Lung (tissue), 12 donors: ENCODE data around the gene TBC1D2. TPM values are rescaled to one million over a fixed set of nuclear protein-coding genes. Genes with fewer than 3 reads are reported as not detected.

Source experiments
- ATAC-seq: fragments of 200-7000 bp; cut with Tn5 transposase; one replicate; pipeline ENCODE4 v1.9.1; 2020; ENCODE audit warnings: moderate number of reproducible peaks; ENCODE audit not compliant: insufficient read depth, low FRiP score
- DNase-seq, 3 donors: peaks; one replicate each; pipeline ENCODE4 v3.0.0-alpha.2; 2013 to 2017
- H3K27ac ChIP-seq, 2 donors: one replicate each; pipeline ENCODE4 v1.5.1; 2013; ENCODE audit warnings: mild to moderate bottlenecking in 2 of 2, moderate library complexity in 2 of 2, control low read depth in 1 of 2, inconsistent platforms in 1 of 2, low read depth in 1 of 2, low read length in 1 of 2
- H3K27me3 ChIP-seq, 3 donors: one replicate each; pipeline ENCODE4 v1.5.1; 2013; ENCODE audit warnings: low read length in 2 of 3; ENCODE audit not compliant: control insufficient read depth in 3 of 3, insufficient read depth in 3 of 3
- H3K36me3 ChIP-seq, 4 donors: one replicate each; pipeline ENCODE4 v1.5.1; 2013; ENCODE audit warnings: low read length in 4 of 4, mild to moderate bottlenecking in 1 of 4, moderate library complexity in 1 of 4; ENCODE audit not compliant: control insufficient read depth in 4 of 4, insufficient read depth in 4 of 4
- H3K4me1 ChIP-seq, 5 donors: one replicate each; pipeline ENCODE4 v1.5.1; 2013; ENCODE audit warnings: low read length in 5 of 5, mild to moderate bottlenecking in 2 of 5, moderate library complexity in 1 of 5; ENCODE audit not compliant: control insufficient read depth in 5 of 5, insufficient read depth in 5 of 5
- H3K4me3 ChIP-seq: one replicate; pipeline ENCODE4 v1.5.1; 2013; ENCODE audit warnings: mild to moderate bottlenecking, control low read depth, moderate library complexity
- H3K9ac ChIP-seq, 2 donors: one replicate each; pipeline ENCODE4 v1.5.1; 2013; ENCODE audit warnings: low read length in 2 of 2, control low read depth in 1 of 2; ENCODE audit not compliant: insufficient read depth in 1 of 2
- H3K9me3 ChIP-seq, 4 donors: one replicate each; pipeline ENCODE4 v1.5.1; 2013; ENCODE audit warnings: low read length in 3 of 4, mild to moderate bottlenecking in 1 of 4, moderate library complexity in 1 of 4; ENCODE audit not compliant: control insufficient read depth in 4 of 4, insufficient read depth in 3 of 4
- CTCF ChIP-seq: IDR thresholded peaks from 2 replicates; pipeline ENCODE4 v1.5.1; 2012; ENCODE audit warnings: mild to moderate bottlenecking; ENCODE audit errors: control extremely low read depth, extremely low read depth
- WGBS, 2 donors: extraction: QIAGEN DNeasy Blood & Tissue Kit; methylation state at CpG; one replicate each; pipeline ENCODE4 v1.1.7; 2013; 5-methylcytosine and 5-hydroxymethylcytosine counted together
- polyA plus RNA-seq, 2 donors: library from polyadenylated mRNA; stranded (reverse); fragments of 200-250 nt; gene quantifications; one replicate each; pipeline ENCODE4 v1.2.1, GENCODE V29; 2013
- total RNA-seq, 2 donors: library from RNA; depleted of rRNA in 1 of 2; stranded (reverse); fragments of >200 nt in 1 of 2; gene quantifications; one replicate each; pipeline ENCODE4 v1.2.1, GENCODE V29; 2014 to 2021
- donor health status: control.
- donor health status: control.
- donor health status: Bipolar disorder and iron deficiency.
- donor health status: healthy.
- donor health status: DM: yes; HTN: yes; CAD: no.

The TBC1D2 gene
- total and polyA plus RNA-seq, 4 donors = 31.3 to 73.0 (median 56.1) TPM

- TF ChIP-seq CTCF = no peak
- H3K9ac ChIP-seq = no peak overlapping the region
- no peak overlapping the region for H3K4me3 ChIP-seq
- no peak overlapping the region for H3K27ac ChIP-seq
- no peaks in the 10 kb centered on the region for H3K27me3 ChIP-seq
- H3K36me3 ChIP-seq = no peaks in the 10 kb centered on the region
- ATAC-seq (no peak), DNase-seq (no peak)
- no peaks in the 10 kb centered on the region for H3K9me3 ChIP-seq
- H3K4me1 ChIP-seq = no peaks in the 10 kb centered on the region
Measured at GRCh38 chr9:98298476-98298875, 43.0 kb upstream of the TBC1D2 start.

- Histone ChIP-seq H3K9ac (no peak overlapping the region), H3K36me3 (no peaks in the 10 kb centered on the region), H3K4me3 (no peak overlapping the region), H3K4me1 (no peaks in the 10 kb centered on the region), H3K9me3 (no peaks in the 10 kb centered on the region), H3K27ac (no peak overlapping the region), H3K27me3 (no peaks in the 10 kb centered on the region)
- TF ChIP-seq CTCF = no peak
- ATAC-seq (no peak), DNase-seq (no peak)
- WGBS, 2 donors = 86 to 87% methylated on average over 6 of the region's 6 CpGs
Measured at GRCh38 chr9:98295824-98296223, 40.4 kb upstream of the TBC1D2 start.

- TF ChIP-seq CTCF = no peak
- no peak overlapping the region for H3K27ac ChIP-seq
- DNase-seq = no peak
- WGBS, 2 donors = 61 to 69% methylated on average over 5 of the region's 5 CpGs
- H3K9me3 ChIP-seq = no peaks in the 10 kb centered on the region
- H3K4me1 ChIP-seq = no peaks in the 10 kb centered on the region
- H3K4me3 ChIP-seq = no peak overlapping the region
- no peaks in the 10 kb centered on the region for H3K36me3 ChIP-seq
- ATAC-seq = no peak
- no peaks in the 10 kb centered on the region for H3K27me3 ChIP-seq
- no peak overlapping the region for H3K9ac ChIP-seq
Measured at GRCh38 chr9:98291820-98292219, 36.4 kb upstream of the TBC1D2 start.

- Histone ChIP-seq H3K4me1 (no peaks in the 10 kb centered on the region), H3K4me3 (no peak overlapping the region), H3K9me3 (no peaks in the 10 kb centered on the region), H3K9ac (no peak overlapping the region), H3K27me3 (no peaks in the 10 kb centered on the region), H3K36me3 (no peaks in the 10 kb centered on the region), H3K27ac (no peak overlapping the region)
- TF ChIP-seq CTCF = no peak
- 92 to 93% methylated on average over 18 of the region's 18 CpGs for WGBS, 2 donors
- no peak for ATAC-seq
- no peak for DNase-seq
Measured at GRCh38 chr9:98290411-98290810, 35.0 kb upstream of the TBC1D2 start.
